Left ventricle myocardium inferior (tissue), 1 donor: ENCODE measurements around the gene SERPINB3. TPM values are rescaled to one million over a fixed set of nuclear protein-coding genes. Genes with fewer than 3 reads are reported as not detected.
"Not testable (repeated sequence)": the region's sequence is repeated elsewhere in the genome, so short reads cannot be mapped to it uniquely, and the experiment has no call there.

Source experiments
- DNase-seq: peaks from one replicate; pipeline ENCODE4 v3.0.0-alpha.2; 2020
- H3K27ac ChIP-seq: fragments of 200-600 bp; replicated peaks from 2 replicates; pipeline ENCODE4 v1.8.0; 2021
- H3K27me3 ChIP-seq: fragments of 200-600 bp; 2 replicates; pipeline ENCODE4 v1.8.0; 2021; ENCODE audit warnings: low read depth
- H3K36me3 ChIP-seq: fragments of 200-600 bp; 2 replicates; pipeline ENCODE4 v1.8.0; 2021
- H3K4me1 ChIP-seq: fragments of 200-600 bp; 2 replicates; pipeline ENCODE4 v1.8.0; 2021
- H3K4me3 ChIP-seq: fragments of 200-600 bp; 2 replicates; pipeline ENCODE4 v1.8.0; 2021; ENCODE audit warnings: mild to moderate bottlenecking, moderate library complexity
- H3K9me3 ChIP-seq: fragments of 200-600 bp; replicated peaks from 2 replicates; pipeline ENCODE4 v1.8.0; 2021
- intact Hi-C: fragments of 100-400 bp; cut with micrococcal nuclease; formaldehyde crosslinking; loops from one replicate; pipeline ENCODE4 v1.11.0; 2022
- long read RNA-seq: library from polyadenylated mRNA; unstranded; transcript quantifications from one replicate; pipeline ENCODE4 v2.0.0, GENCODE V29; 2021
- total RNA-seq: library from RNA; stranded (reverse); fragmentation: NEBNext Ultra II Directional; extraction: Animal tissue kit (Norgen Biotek cat#: 25700); gene quantifications from one replicate; pipeline ENCODE4 v1.2.1, GENCODE V29; 2021
- TF ChIP-seq, protein P1 (sequence below): fragments of 200-600 bp; IDR thresholded peaks from 2 replicates; pipeline ENCODE4 v1.8.0; 2021; ENCODE audit warnings: antibody characterized with exemption, mild to moderate bottlenecking, borderline replicate concordance
- donor health status: DM: no; HTN: yes; CAD: no; lungs with severe emphysema.

The SERPINB3 gene
- not detected for total RNA-seq
- long read RNA-seq, result 0 reads

DNA sequence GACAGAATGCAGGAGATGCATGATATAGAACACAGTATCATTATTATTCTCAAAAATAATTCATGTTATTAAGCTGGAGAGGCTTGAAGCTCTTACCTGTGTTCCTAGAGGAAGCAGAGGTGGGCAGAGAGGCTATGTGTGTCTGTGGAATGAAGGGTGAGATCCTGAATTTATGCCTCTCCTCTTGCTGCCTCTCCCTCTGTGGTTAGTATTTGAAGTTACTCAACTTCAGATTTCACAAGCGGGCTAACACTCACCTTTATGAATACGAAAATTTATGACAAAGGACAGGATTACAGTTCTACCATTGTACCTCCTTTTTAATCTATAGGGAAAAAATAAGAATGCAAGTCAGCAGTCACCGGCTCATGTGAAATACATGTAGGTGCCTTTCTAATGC is at the start of gene SERPINB3:
Gene SERPINB3, minus strand, starts transcription at position 144 of the 400 bp plus-strand sequence. CDS start 677 bp downstream, outside the sequence.
- H3K4me1 ChIP-seq, H3K27me3 ChIP-seq, H3K9me3 ChIP-seq, intact Hi-C loops, DNase-seq, H3K36me3 ChIP-seq, H3K4me3 ChIP-seq, H3K27ac ChIP-seq: not testable (repeated sequence)

DNA sequence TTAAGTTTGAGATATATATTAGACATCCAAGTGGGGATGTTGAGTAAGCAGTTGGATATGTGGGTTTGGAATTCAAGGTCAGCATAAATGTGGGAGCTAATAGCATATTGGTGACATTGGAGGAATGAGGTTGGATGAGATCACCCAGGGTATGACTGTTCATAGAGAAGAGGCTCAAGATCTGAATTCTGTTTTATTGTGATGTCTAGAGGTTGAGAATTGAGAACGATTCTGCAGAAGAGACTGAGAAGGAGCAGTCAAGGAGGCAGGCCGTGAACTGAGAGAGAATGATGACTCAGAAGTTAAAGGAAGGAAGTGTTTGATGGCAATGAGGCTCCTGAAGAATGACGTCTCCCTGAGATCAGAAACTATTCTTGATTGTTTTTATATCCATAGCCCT is 47.0 kb upstream of the SERPINB3 start:
- Histone ChIP-seq H3K36me3 (no peaks in the 10 kb centered on the region), H3K27me3 (no peaks in the 10 kb centered on the region), H3K9me3 (peaks cover 15% of the 10 kb centered on the region), H3K4me3 (no peak overlapping the region), H3K4me1 (no peaks in the 10 kb centered on the region), H3K27ac (no peak overlapping the region)
- intact Hi-C loops, result no loop called here
- TF ChIP-seq, protein P1, sequence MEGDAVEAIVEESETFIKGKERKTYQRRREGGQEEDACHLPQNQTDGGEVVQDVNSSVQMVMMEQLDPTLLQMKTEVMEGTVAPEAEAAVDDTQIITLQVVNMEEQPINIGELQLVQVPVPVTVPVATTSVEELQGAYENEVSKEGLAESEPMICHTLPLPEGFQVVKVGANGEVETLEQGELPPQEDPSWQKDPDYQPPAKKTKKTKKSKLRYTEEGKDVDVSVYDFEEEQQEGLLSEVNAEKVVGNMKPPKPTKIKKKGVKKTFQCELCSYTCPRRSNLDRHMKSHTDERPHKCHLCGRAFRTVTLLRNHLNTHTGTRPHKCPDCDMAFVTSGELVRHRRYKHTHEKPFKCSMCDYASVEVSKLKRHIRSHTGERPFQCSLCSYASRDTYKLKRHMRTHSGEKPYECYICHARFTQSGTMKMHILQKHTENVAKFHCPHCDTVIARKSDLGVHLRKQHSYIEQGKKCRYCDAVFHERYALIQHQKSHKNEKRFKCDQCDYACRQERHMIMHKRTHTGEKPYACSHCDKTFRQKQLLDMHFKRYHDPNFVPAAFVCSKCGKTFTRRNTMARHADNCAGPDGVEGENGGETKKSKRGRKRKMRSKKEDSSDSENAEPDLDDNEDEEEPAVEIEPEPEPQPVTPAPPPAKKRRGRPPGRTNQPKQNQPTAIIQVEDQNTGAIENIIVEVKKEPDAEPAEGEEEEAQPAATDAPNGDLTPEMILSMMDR, result no peak
- DNase-seq, result no peak

DNA sequence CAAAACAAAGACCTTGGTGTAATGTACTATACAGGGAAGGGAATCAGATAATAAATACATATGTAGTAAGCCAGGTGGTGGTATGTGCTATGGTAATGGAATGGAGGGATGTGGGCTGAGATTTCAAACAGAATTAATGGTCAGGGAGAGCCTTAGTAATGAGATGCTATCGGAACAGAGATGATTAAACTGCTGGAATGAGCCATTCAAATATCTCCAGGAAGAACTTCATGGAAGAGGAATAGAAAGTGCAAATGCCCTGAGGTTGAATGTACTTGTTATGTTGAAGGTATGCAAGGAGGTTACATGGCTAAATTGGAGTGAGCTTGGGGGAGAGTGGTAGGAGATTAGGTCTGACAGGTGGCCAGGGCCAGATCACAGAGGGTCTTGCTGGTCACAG is 46.1 kb upstream of the SERPINB3 start:
- H3K27ac ChIP-seq, result no peak overlapping the region
- DNase-seq, result no peak
- intact Hi-C loops, result no loop called here
- H3K4me3 ChIP-seq, result no peak overlapping the region
- TF ChIP-seq, protein P1, result no peak
- peaks cover 6% of the 10 kb centered on the region for H3K9me3 ChIP-seq
- no peaks in the 10 kb centered on the region for H3K4me1 ChIP-seq
- H3K36me3 ChIP-seq, result no peaks in the 10 kb centered on the region
- H3K27me3 ChIP-seq, result no peaks in the 10 kb centered on the region

DNA sequence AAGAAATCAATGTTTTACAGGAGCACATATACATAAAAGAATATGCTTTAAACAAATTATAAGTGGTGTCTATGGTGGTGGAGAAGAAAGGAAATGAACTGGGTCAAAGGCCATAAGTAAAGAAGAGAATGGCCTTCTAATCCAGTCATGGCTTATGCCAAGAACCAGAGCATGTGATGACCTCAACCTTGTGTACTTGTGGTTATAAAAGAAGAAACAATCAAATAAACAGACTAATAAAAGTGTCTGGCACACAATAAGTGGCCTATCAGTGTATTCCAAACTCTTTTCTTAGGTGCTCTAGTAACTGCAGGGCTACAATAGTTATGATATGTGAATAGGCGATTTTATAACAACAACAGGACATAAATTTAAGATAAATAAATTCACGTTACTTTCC is 43.7 kb upstream of the SERPINB3 start:
- H3K4me3 ChIP-seq, result no peak overlapping the region
- TF ChIP-seq, protein P1, result no peak
- intact Hi-C loops, result no loop called here
- no peak for DNase-seq
- H3K27ac ChIP-seq, result no peak overlapping the region
- no peaks in the 10 kb centered on the region for H3K36me3 ChIP-seq
- H3K4me1 ChIP-seq, result no peaks in the 10 kb centered on the region
- no peaks in the 10 kb centered on the region for H3K27me3 ChIP-seq
- H3K9me3 ChIP-seq, result no peaks in the 10 kb centered on the region

DNA sequence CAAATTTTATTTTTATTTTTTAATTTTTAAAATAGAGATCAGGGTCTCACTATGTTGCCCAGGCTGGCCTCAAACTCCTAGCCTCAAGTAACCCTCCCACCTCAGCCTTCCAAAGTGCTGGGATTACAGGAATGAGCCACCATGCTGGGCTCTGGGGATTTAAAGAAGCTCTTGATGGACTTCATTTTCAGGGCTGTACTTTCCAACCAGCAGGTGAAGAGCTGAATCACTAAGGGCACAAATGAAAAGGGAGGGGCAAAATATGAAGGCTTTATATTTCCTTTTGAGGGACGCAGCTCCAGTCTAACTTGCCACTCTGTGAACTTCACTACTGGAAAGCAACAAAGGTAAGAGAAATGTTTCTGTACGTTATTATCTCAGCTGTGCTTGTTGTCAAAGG is 41.0 kb upstream of the SERPINB3 start, which contains the start of gene SERPINB11:
Gene SERPINB11, plus strand, starts transcription at position 301 of the 400 bp plus-strand sequence. CDS start 7,234 bp downstream, outside the sequence.
- Histone ChIP-seq H3K27ac (no peak within 1 kb of the TSS), H3K4me3 (no peak within 1 kb of the TSS), H3K36me3 (no peaks in the 10 kb centered on the region), H3K4me1 (no peaks in the 10 kb centered on the region), H3K9me3 (no peaks in the 10 kb centered on the region), H3K27me3 (no peaks in the 10 kb centered on the region)
- no peak for DNase-seq
- TF ChIP-seq, protein P1, result no peak
- intact Hi-C loops, result no loop called here

DNA sequence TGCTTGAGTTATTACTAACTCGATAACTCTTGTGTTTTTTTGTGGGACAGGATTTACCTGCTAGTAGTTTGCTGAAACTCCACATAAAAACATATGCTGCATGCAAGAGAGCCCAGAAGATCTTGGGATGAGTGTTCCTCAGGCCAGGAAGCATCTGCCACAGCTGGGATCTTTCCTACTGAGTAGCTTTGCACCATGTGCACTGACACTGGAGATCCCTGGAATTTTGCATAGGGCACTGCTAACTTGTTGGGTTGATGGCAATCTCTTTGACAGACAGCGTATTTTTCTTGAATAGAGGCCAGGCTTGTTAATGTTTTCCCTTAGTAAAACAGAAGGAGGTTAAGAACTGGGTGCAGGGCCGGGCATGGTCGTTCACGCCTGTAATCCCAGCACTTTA is 40.3 kb upstream of the SERPINB3 start:
- Histone ChIP-seq H3K9me3 (no peaks in the 10 kb centered on the region), H3K36me3 (no peaks in the 10 kb centered on the region), H3K4me1 (no peaks in the 10 kb centered on the region), H3K27ac (no peak overlapping the region), H3K27me3 (no peaks in the 10 kb centered on the region), H3K4me3 (no peak overlapping the region)
- TF ChIP-seq, protein P1, result no peak
- no peak for DNase-seq
- intact Hi-C loops, result no loop called here
